Mesothelial cell of epicardium (in vitro differentiated cells): Measurements from ENCODE around the gene IL17F. TPM values are rescaled to one million over a fixed set of nuclear protein-coding genes. Genes with fewer than 3 reads are reported as not detected.

ENCODE experiments used
- DNase-seq, 2 experiments: peaks; one replicate each; pipeline ENCODE4 v3.0.0; 2021; ENCODE audit warnings: low spot score in 2 of 2; ENCODE audit not compliant: unreplicated experiment in 2 of 2
- H3K27ac Mint-ChIP-seq: 2 replicates; pipeline ENCODE4 v1.8.0; 2021; ENCODE audit warnings: mixed read lengths
- H3K27me3 Mint-ChIP-seq: 2 replicates; pipeline ENCODE4 v1.8.0; 2021; ENCODE audit warnings: low read depth, mixed read lengths
- H3K36me3 Mint-ChIP-seq: 2 replicates; pipeline ENCODE4 v1.8.0; 2021; ENCODE audit warnings: mixed read lengths
- H3K4me1 Mint-ChIP-seq: 2 replicates; pipeline ENCODE4 v1.8.0; 2021; ENCODE audit warnings: mixed read lengths
- H3K4me3 Mint-ChIP-seq: 2 replicates; pipeline ENCODE4 v1.8.0; 2021; ENCODE audit warnings: mild to moderate bottlenecking, moderate library complexity, mixed read lengths
- H3K9me3 Mint-ChIP-seq: 2 replicates; pipeline ENCODE4 v1.8.0; 2021; ENCODE audit warnings: mixed read lengths
- CTCF ChIP-seq: fragments of 200-600 bp; sonication (generic); IDR thresholded peaks from one replicate; pipeline ENCODE4 v1.5.0; 2021; ENCODE audit warnings: antibody characterized with exemption; ENCODE audit not compliant: unreplicated experiment
- total RNA-seq: library from RNA; stranded (reverse); gene quantifications from 3 replicates; pipeline ENCODE4 v1.2.1, GENCODE V29; 2021

IL17F gene
- total RNA-seq, 1 donor from 2014 or later, result not detected

GRCh38 chr6:52285177-52286068, 41.1 kb upstream of the IL17F start:
- H3K27ac Mint-ChIP-seq, result peak overlapping the region; percentile 34
- no peak for TF ChIP-seq CTCF
- no peaks in the 10 kb centered on the region for H3K27me3 Mint-ChIP-seq

GRCh38 chr6:52284460-52285176, 40.3 kb upstream of the IL17F start, which contains the start of gene MCM3:
MCM3 (minus strand) TSS chr6:52284742; CDS start chr6:52284674, 68 bp downstream.
- H3K4me3 Mint-ChIP-seq, result no peak within 1 kb of the TSS
- TF ChIP-seq CTCF, result no peak
- DNase-seq, result peak; percentile 87 to 94
- peaks cover 18% of the 10 kb centered on the region for H3K36me3 Mint-ChIP-seq
- no peak within 1 kb of the TSS for H3K27ac Mint-ChIP-seq
- H3K27me3 Mint-ChIP-seq, result no peaks in the 10 kb centered on the region
- no peaks in the 10 kb centered on the region for H3K9me3 Mint-ChIP-seq
- peaks cover 24% of the 10 kb centered on the region for H3K4me1 Mint-ChIP-seq

More at GRCh38 chr6:52285177-52286068, 41.1 kb upstream of the IL17F start:
- Mint-ChIP-seq H3K4me1 (peaks cover 24% of the 10 kb centered on the region), H3K36me3 (peaks cover 15% of the 10 kb centered on the region), H3K9me3 (no peaks in the 10 kb centered on the region), H3K4me3 (no peak overlapping the region)
- DNase-seq, result no peak

DNA sequence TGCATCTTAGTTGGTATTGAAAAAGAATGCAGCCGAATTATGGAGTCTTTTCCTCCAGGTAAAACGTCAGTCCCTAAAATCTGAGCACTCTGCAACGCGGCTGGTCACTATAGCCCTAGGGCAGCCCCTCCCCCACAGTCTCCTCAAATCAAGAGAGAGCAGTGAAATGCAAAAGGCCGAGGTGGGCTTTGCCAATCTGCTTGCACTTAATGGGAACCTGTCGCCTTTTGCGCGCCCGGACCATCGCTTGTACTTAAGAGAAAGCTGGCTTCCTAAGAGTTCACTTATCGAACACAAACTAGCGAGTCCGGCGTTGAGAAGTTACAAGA, 39.8 kb upstream of the IL17F start:
- no peak for TF ChIP-seq CTCF
- Mint-ChIP-seq H3K9me3 (no peaks in the 10 kb centered on the region), H3K27me3 (no peaks in the 10 kb centered on the region), H3K36me3 (peaks cover 18% of the 10 kb centered on the region), H3K4me3 (no peak overlapping the region), H3K27ac (no peak overlapping the region), H3K4me1 (peaks cover 24% of the 10 kb centered on the region)
- DNase-seq, result peak in 1 of 2 experiments; percentile 60

GRCh38 chr6:52283111-52283510, 38.8 kb upstream of the IL17F start:
- Mint-ChIP-seq H3K4me1 (peaks cover 24% of the 10 kb centered on the region), H3K36me3 (peaks cover 27% of the 10 kb centered on the region), H3K27ac (no peak overlapping the region), H3K27me3 (no peaks in the 10 kb centered on the region), H3K4me3 (no peak overlapping the region), H3K9me3 (no peaks in the 10 kb centered on the region)
- no peak for DNase-seq
- no peak for TF ChIP-seq CTCF

GRCh38 chr6:52276130-52276529, 31.8 kb upstream of the IL17F start:
- H3K27ac Mint-ChIP-seq, result no peak overlapping the region
- no peaks in the 10 kb centered on the region for H3K27me3 Mint-ChIP-seq
- no peaks in the 10 kb centered on the region for H3K9me3 Mint-ChIP-seq
- H3K4me1 Mint-ChIP-seq, result no peaks in the 10 kb centered on the region
- no peak overlapping the region for H3K4me3 Mint-ChIP-seq
- H3K36me3 Mint-ChIP-seq, result peaks cover 38% of the 10 kb centered on the region
- DNase-seq, result no peak
- no peak for TF ChIP-seq CTCF
